Lower leg skin (tissue), 3 donors: Measurements from ENCODE around the gene SURF6.

Experiments used
- POLR2A ChIP-seq, 2 donors: fragments of 450-650 bp; IDR thresholded peaks; one replicate each; pipeline ENCODE4 v1.6.1; 2016 to 2017; ENCODE audit warnings: antibody characterized with exemption in 2 of 2, mild to moderate bottlenecking in 1 of 2, moderate library complexity in 1 of 2
- TF ChIP-seq, protein P1 (sequence below), 3 donors: fragments of 450-650 bp; IDR thresholded peaks; one replicate each; pipeline ENCODE4 v1.5.1; 2016; ENCODE audit warnings: antibody characterized with exemption in 3 of 3, mild to moderate bottlenecking in 3 of 3, moderate library complexity in 2 of 3

DNA sequence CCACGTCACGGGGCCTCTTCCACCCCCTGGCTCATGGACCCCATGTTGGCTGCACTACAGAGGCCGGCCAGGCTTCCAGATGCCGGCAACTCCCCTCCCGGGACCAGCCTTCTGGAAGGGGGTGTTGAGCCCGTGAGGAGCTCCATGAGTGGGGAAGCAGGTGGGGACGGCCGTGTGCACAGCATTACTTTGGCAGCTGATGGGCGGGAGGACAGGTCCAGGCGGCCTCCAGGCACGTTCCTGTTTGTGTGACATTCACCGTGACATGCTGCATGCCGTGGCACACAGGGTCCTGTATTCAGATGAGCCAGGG lies 31.9 kb downstream of the SURF6 start:
- TF ChIP-seq, protein P1, sequence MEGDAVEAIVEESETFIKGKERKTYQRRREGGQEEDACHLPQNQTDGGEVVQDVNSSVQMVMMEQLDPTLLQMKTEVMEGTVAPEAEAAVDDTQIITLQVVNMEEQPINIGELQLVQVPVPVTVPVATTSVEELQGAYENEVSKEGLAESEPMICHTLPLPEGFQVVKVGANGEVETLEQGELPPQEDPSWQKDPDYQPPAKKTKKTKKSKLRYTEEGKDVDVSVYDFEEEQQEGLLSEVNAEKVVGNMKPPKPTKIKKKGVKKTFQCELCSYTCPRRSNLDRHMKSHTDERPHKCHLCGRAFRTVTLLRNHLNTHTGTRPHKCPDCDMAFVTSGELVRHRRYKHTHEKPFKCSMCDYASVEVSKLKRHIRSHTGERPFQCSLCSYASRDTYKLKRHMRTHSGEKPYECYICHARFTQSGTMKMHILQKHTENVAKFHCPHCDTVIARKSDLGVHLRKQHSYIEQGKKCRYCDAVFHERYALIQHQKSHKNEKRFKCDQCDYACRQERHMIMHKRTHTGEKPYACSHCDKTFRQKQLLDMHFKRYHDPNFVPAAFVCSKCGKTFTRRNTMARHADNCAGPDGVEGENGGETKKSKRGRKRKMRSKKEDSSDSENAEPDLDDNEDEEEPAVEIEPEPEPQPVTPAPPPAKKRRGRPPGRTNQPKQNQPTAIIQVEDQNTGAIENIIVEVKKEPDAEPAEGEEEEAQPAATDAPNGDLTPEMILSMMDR (IDR thresholded peaks at IDR 0.05), result no peak
- TF ChIP-seq POLR2A (IDR thresholded peaks at IDR 0.05), result no peak
